HEK293T (cell line): ENCODE data around the gene GPRC6A.

Source experiments
- CTCF ChIA-PET: fragments of 350-600 bp; formaldehyde crosslinking; extraction: SDS; loops from one replicate; lab custom pipeline; 2021; ENCODE audit warnings: antibody characterized with exemption, inconsistent platforms; lab: Yijun Ruan, JAX
- POLR2A ChIA-PET: fragments of 350-600 bp; formaldehyde crosslinking; extraction: SDS; loops from one replicate; lab custom pipeline; 2020; ENCODE audit warnings: antibody characterized with exemption, inconsistent platforms; lab: Yijun Ruan, JAX
- DNase-seq: peaks from one replicate; pipeline ENCODE4 v3.0.0; 2012; ENCODE audit warnings: mixed read lengths; ENCODE audit errors: extremely low spot score
- ARNT ChIP-seq: fragments of 450-650 bp; IDR thresholded peaks from 2 replicates; pipeline ENCODE4 v1.6.1; 2017; ENCODE audit warnings: mild to moderate bottlenecking
- BHLHE40 ChIP-seq: fragments of 450-650 bp; IDR thresholded peaks from 2 replicates; pipeline ENCODE4 v1.6.1; 2016; ENCODE audit warnings: mild to moderate bottlenecking, moderate library complexity, borderline replicate concordance
- CTBP1 ChIP-seq: fragments of 450-650 bp; IDR thresholded peaks from 2 replicates; pipeline ENCODE4 v1.6.1; 2016; ENCODE audit warnings: borderline replicate concordance
- ELF4 ChIP-seq: fragments of 450-650 bp; IDR thresholded peaks from 2 replicates; pipeline ENCODE4 v1.6.1; 2017; ENCODE audit warnings: antibody characterized with exemption
- FOXA1 ChIP-seq: fragments of 450-650 bp; IDR thresholded peaks from 2 replicates; pipeline ENCODE4 v1.6.1; 2016; ENCODE audit warnings: mild to moderate bottlenecking
- HDGF ChIP-seq: fragments of 450-650 bp; IDR thresholded peaks from 2 replicates; pipeline ENCODE4 v1.6.1; 2017; ENCODE audit warnings: antibody characterized with exemption, borderline replicate concordance
- L3MBTL2 ChIP-seq: fragments of 450-650 bp; conservative IDR thresholded peaks from 2 replicates; pipeline ENCODE4 v1.6.1; 2016; ENCODE audit warnings: mild to moderate bottlenecking
- NFRKB ChIP-seq: fragments of 450-650 bp; IDR thresholded peaks from 2 replicates; pipeline ENCODE4 v1.6.1; 2016; ENCODE audit warnings: mild to moderate bottlenecking, moderate library complexity
- SP1 ChIP-seq: fragments of 450-650 bp; IDR thresholded peaks from 2 replicates; pipeline ENCODE4 v1.6.1; 2017
- SUZ12 ChIP-seq: fragments of 450-650 bp; IDR thresholded peaks from 2 replicates; pipeline ENCODE4 v1.6.1; 2016; ENCODE audit warnings: mild to moderate bottlenecking
- TARDBP ChIP-seq: fragments of 450-650 bp; IDR thresholded peaks from 2 replicates; pipeline ENCODE4 v1.6.1; 2016
- ZNF384 ChIP-seq: fragments of 450-650 bp; IDR thresholded peaks from 2 replicates; pipeline ENCODE4 v1.6.1; 2016
- TF ChIP-seq, protein P1 (sequence below): fragments of 450-650 bp; IDR thresholded peaks from 2 replicates; pipeline ENCODE4 v1.6.1; 2016

The GPRC6A gene

DNA sequence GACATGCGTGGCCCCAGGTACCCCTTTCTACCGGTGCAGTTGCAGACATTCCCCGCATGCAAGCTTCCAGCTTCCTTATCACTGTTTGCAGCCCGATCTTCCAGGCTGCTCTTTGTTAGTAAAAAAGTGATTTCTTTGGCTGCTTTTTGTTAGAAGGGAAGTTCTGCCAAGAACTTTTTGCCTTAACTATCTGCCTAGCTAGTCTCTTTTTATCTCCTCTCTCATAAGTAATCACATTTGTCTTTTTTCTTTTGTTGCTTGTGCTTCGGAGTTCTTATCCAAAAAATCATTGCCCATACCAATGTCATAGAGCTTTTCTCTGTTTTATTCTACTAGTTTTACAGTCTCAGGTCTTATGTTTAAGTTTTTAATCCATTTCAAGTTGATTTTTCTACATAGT is 83.7 kb downstream of the GPRC6A start:
- no peak for TF ChIP-seq HDGF
- no peak for TF ChIP-seq SP1
- TF ChIP-seq NFRKB: no peak
- no peak for TF ChIP-seq BHLHE40
- TF ChIP-seq ZNF384: no peak
- TF ChIP-seq CTBP1: no peak
- no peak for TF ChIP-seq SUZ12
- no peak for TF ChIP-seq L3MBTL2
- TF ChIP-seq ARNT: no peak
- TF ChIP-seq, protein P1, sequence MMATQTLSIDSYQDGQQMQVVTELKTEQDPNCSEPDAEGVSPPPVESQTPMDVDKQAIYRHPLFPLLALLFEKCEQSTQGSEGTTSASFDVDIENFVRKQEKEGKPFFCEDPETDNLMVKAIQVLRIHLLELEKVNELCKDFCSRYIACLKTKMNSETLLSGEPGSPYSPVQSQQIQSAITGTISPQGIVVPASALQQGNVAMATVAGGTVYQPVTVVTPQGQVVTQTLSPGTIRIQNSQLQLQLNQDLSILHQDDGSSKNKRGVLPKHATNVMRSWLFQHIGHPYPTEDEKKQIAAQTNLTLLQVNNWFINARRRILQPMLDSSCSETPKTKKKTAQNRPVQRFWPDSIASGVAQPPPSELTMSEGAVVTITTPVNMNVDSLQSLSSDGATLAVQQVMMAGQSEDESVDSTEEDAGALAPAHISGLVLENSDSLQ: no peak
- no peak for TF ChIP-seq TARDBP
- TF ChIP-seq FOXA1: no peak
- no peak for TF ChIP-seq ELF4
- DNase-seq: no peak
- ChIA-PET POLR2A (no interaction called here), CTCF (no interaction called here)
